ENCODE measurements around the gene ALS2CL.
A peak's percentile ranks its signal among the peaks of the same experiment; 100 is the strongest.
"Not testable (repeated sequence)": the region's sequence is repeated elsewhere in the genome, so short reads cannot be mapped to it uniquely, and the experiment has no call there.

The ALS2CL gene

GRCh38 chr3:46704346-46704745 lies 10.9 kb upstream of the ALS2CL start:
- DNase-seq, result not testable (repeated sequence)

DNA sequence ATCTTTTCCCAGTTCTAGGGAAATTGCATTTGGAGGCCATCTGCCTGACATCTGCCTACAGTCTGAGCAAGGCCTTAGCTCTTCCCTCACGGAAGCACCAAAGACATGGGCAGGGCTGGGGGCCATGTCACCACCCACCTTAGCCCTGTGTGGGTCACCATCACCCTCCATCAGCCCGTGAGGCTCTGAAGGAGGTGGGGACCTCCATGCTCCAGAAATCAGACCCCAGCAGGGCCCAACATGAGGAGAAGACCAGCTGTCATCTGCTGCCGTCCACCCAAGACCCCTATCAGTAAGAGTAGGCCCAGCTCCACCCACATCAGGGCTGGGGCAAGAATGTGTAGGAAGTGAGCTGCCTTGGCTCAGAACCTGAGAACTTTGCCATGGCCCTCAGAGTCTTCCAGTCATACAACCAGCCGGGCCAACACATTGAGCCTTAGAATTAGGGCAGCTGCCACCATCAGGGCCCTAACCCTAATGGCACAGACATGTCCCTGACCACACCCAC lies 9.6 kb upstream of the ALS2CL start:
- no peak for DNase-seq

- DNase-seq, result no peak
These were observed 8.9 kb upstream of the ALS2CL start for GRCh38 chr3:46702246-46703012.

GRCh38 chr3:46701181-46701939 lies 7.9 kb upstream of the ALS2CL start, which contains the start of gene TMIE:
Gene TMIE (plus strand): TSS chr3:46701392. CDS start chr3:46701488, 96 bp downstream.
- DNase-seq, result no peak

GRCh38 chr3:46700772-46701171 lies 7.3 kb upstream of the ALS2CL start:
- DNase-seq, result no peak

- no peak for DNase-seq
These were observed 6.4 kb upstream of the ALS2CL start for GRCh38 chr3:46699676-46700523.

DNA sequence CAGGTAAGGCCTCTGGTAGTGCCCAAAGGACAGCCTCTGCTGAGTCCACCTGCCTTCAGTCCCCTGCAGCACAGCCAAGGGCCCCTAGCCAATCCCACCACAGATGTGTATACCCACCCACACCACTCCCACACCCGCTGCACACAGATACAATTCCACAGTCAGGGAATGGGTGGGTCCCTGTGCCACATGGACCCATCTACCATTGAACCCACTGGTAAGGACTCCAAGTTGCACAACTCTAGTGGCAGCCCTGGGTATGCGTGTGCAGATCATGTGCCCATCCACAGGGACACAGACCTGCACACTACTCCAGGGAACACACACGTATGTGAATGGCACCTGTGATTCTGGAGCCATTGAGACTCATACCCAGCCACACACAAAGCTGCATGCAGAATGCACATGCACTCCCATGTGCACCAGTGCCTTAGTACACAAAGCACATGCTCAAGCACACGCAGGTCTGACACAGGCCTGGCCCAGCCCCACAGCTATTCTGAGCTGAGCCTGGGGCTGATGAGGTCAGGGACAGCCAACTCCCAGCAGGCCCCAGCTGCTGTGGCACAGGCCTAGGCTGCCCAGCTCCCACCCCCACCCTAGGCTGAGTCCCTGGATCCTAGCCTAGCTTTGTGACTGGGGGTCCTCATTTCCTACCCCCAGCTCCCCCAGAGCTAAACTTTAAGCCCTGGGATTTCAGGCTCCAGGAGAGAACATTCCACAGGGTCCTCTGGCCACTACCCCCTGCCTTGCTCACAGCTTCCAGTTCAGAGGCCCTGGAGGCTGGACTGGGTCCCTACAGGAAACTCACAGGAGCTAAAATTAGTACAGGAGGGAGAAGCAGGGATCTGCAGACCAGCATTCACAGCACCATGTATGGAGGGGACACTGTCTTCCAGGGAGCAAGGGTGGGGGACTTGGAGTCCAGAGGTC lies 2.7 kb upstream of the ALS2CL start:
- no peak for DNase-seq

- peak; percentile 60 for DNase-seq
These were observed 1.9 kb upstream of the ALS2CL start for GRCh38 chr3:46695177-46695961.

GRCh38 chr3:46694520-46694919 lies 1.0 kb upstream of the ALS2CL start:
- DNase-seq, result no peak

DNA sequence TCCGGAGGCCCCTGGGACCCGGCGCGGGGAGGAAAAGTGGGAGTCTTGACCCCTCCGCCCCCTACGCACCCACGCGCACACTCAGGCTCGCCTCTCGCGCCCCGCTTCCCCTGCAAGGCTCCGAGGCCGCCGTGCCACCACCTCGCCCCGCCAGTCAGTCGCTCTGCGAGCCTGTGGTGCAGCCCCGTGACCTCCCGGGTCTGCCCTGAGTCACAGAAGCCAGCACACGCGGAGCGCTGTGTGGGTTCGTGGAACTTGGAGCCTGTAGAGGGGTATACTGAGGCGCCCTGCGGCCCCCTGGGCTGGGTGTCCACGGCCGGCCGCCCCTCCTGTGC lies 380 bp upstream of the ALS2CL start:
- peak; percentile 56 for DNase-seq

GRCh38 chr3:46692566-46692990 lies 901 bp downstream of the ALS2CL start:
- DNase-seq, result no peak

- no peak for DNase-seq
These were observed 2.7 kb downstream of the ALS2CL start for GRCh38 chr3:46690798-46691197.

GRCh38 chr3:46685446-46685845 lies 8.0 kb downstream of the ALS2CL start:
- DNase-seq, result no peak

DNA sequence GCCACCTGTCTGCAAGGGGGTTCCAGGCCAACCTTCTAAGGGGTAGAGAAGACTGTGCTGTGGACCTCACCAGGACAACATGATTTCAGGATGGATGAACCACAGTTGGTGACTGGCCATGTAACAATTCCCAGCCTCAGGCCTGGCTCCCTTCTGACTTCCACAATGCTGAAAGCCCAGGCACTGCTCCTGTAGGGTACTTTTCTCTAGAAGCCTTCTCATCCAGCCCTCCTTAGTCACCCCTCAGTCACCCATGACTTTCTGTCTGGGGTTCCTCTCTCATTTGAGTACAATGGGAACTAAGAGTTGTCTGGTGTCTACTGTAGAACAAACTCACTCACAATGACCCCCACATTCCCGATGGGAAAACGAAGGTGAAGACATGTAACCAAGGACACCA lies 8.6 kb downstream of the ALS2CL start:
- no peak for DNase-seq

GRCh38 chr3:46682974-46683373 lies 10.5 kb downstream of the ALS2CL start:
- DNase-seq, result no peak

DNA sequence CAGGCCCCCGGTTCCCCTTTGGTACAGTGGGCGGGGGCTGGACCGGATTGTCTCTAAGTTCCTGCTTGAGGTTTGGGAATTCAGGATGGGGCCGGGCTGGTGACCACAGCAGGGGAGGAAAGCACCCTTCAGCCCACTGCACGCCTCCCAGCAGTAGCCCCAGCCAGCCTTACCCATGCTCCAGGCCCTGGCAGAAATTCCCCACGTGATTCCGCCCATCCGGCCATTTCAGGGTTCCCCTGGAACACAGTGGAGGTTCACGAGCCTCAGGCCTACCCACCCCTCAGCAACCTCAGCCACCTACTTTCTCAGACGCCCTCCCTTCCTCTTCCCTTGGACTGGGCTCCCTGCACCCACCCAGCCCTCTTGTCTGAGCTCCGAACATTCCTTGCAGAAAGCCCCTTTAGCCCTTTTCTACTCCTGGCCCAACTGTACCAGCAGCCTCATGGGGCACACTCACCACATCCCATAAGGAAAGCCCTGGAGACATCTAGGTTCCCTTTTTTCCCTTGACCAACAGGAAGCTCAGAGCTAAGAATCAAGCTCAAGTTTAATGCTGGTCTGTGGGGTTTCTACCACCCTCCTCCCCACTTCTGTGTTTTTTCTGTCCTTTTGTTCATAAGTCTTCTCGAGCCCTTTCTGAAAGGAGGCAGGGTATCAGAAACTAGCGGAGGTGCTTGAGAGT lies 11.5 kb downstream of the ALS2CL start:
- DNase-seq, result no peak

GRCh38 chr3:46681387-46681786 lies 12.1 kb downstream of the ALS2CL start:
- DNase-seq, result no peak

GRCh38 chr3:46680298-46680826 lies 13.1 kb downstream of the ALS2CL start:
- no peak for DNase-seq

DNA sequence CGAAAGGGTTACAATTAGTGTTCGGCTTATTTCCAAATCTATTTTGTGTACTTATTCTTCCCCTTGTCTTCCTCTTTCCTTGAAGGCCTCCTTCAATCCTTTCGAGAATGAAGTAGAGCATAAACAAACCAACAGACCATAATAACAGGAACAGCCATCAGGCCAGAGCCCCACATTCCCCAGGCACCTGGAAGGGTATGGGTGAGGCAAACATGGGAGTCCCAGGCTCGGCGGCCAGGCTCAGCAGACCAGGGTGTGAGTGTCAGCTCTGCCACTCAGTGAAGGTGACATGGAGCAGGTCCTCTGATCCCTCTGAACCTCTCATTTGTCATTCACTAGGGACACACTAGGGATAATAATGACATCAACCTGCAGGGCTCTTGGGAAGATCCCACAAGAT lies 13.8 kb downstream of the ALS2CL start:
- no peak for DNase-seq

GRCh38 chr3:46678280-46678679 lies 15.2 kb downstream of the ALS2CL start:
- DNase-seq, result no peak

DNA sequence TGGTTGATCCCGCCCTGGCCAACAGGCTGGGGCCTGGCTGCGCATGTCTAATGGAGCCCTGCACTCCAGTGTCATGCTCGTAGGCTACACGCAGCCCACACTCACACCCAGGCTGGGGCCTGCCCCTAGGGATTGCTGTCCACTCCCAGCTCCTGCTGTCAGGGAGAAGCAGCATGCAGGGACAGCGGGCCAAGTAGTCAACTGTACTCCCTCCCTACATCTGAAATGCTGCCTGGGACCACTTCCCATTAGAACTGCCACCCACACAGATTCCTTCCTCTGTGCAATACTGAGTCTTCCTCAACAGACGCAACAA lies 16.1 kb downstream of the ALS2CL start:
- DNase-seq, result no peak
